HG02588 (cell line): Measurements from ENCODE around the gene UNC5B.

Source experiments
- ATAC-seq: cut with Tn5 transposase; IDR thresholded peaks from one replicate; pipeline ENCODE4 v1.9.1; 2021; ENCODE audit warnings: mild to moderate bottlenecking, moderate library complexity; ENCODE audit not compliant: unreplicated experiment

Gene UNC5B

GRCh38 chr10:71252220-71252619 lies 39.9 kb downstream of the UNC5B start:
- no peak for ATAC-seq

GRCh38 chr10:71253981-71254818 lies 41.8 kb downstream of the UNC5B start:
- no peak for ATAC-seq

- ATAC-seq, result no peak
Measured at GRCh38 chr10:71254834-71255549, 42.6 kb downstream of the UNC5B start.

- ATAC-seq, result no peak
Measured at GRCh38 chr10:71255550-71255807, 43.1 kb downstream of the UNC5B start.

- ATAC-seq, result no peak
Measured at GRCh38 chr10:71255808-71256660, 43.7 kb downstream of the UNC5B start.

- no peak for ATAC-seq
Measured at GRCh38 chr10:71256661-71257318, 44.4 kb downstream of the UNC5B start.

GRCh38 chr10:71257319-71257997 lies 45.1 kb downstream of the UNC5B start:
- ATAC-seq, result no peak

- no peak for ATAC-seq
Measured at GRCh38 chr10:71258046-71258445, 45.7 kb downstream of the UNC5B start.

- ATAC-seq, result no peak
Measured at GRCh38 chr10:71258446-71259145, 46.2 kb downstream of the UNC5B start.

- ATAC-seq, result no peak
Measured at GRCh38 chr10:71259282-71259681, 46.9 kb downstream of the UNC5B start.

GRCh38 chr10:71259815-71260501 lies 47.6 kb downstream of the UNC5B start:
- ATAC-seq, result no peak

- no peak for ATAC-seq
Measured at GRCh38 chr10:71260622-71261325, 48.4 kb downstream of the UNC5B start.

GRCh38 chr10:71262027-71262426 lies 49.7 kb downstream of the UNC5B start:
- no peak for ATAC-seq

- ATAC-seq, result no peak
Measured at GRCh38 chr10:71262817-71263216, 50.4 kb downstream of the UNC5B start.

- ATAC-seq, result no peak
Measured at GRCh38 chr10:71263376-71263775, 51.0 kb downstream of the UNC5B start.

- ATAC-seq, result no peak
Measured at GRCh38 chr10:71264345-71265200, 52.2 kb downstream of the UNC5B start.

GRCh38 chr10:71265201-71265575 lies 52.8 kb downstream of the UNC5B start:
- ATAC-seq, result no peak

- no peak for ATAC-seq
Measured at GRCh38 chr10:71265618-71266146, 53.3 kb downstream of the UNC5B start.
